Measurements from ENCODE around the gene SLBP. TPM values are rescaled to one million over a fixed set of nuclear protein-coding genes. Genes with fewer than 3 reads are reported as not detected.
A peak's percentile ranks its signal among the peaks of the same experiment; 100 is the strongest.

The SLBP gene
- total RNA-seq, 1 donor from 2014 or later, result 51.0 TPM

DNA sequence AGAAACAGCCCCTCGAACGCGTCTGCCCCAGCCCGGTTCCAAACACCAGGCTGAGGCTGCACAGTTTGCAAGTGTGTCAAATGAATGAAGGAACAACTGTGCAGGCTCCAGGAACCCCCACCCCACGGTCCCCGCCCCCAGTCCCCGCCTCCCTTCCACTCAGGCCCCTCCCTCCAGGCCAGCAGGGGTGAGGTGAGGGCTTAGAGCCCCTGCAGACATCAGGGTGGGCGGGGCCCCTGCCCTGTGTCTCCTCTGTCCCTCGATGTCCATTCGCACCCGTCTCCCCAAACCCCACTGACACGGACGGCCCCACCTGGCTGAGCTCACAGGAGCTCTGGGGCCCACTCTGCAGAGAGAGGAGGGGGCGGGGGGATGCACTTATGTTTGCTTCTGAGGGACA is 37.7 kb upstream of the SLBP start:
- FAIRE-seq, result no peak
- no peak for DNase-seq (ENCODE audit: low spot score in 2 of 2)

DNA sequence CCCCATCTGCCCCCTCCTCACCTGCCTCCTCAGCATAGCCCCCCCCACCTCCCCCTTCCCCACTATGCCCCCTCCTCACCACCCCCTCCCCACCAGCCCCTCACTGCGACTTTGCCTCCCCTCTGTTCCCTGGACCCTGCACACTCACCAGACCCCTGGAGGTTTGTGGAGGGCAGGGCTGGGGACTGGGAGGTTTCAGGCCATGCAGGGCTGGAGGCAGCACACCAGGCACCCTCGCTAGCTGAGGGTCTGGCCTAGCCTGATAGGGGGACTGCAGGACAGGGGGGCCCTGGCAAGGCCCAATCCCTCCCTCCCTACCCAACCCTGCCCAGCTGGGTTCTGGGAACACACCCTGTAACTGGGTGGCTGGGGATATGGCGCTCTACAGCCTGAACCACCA is 37.3 kb upstream of the SLBP start:
- no peak for DNase-seq (ENCODE audit: low spot score in 2 of 2)
- no peak for FAIRE-seq

DNA sequence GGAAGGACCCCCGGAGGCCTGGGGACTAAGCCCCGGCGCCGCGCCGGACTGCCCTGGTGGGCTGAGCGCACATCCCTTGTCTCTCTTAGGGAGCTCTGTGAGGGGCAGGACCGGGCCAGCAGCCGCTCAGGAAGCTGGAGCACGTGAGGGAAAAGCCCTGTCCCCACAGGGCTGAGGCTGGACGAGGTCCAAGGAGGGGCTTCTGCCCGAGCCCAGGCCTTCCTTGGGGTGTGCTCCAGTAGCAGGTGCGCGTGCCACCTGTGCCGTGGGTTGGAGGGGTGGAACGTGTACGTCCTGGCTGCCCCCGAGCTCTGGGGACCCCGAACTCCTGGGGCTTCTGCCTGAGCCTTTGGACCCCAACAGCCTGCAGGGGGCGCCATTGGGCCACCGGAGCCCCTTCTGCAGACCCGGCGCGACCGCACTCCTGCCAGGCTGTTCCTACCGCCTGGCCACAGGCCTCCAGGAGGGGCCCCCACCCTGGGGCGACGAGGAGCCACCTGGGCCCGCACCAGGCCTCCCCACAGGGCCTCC is 36.4 kb upstream of the SLBP start:
- DNase-seq (ENCODE audit: low spot score in 2 of 2) (peak; percentile 84 to 90), FAIRE-seq (no peak)

DNA sequence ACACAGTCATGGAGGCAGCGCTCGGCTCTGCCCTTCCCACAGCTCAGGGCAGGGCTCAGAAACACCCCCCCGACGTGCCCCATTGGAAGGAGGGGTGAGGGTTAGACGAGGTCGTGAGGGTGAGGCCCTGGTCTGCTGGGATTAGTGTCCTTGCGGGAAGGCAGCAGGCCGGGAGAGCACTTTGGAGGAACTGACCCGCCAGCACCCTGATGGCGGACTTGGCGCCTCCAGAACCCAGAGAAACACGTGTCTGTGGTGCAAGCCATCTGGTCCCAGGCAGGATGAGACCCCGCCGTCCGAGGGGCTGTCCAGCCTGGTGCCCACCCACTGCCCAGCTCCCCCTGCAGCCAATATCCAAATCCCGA is 35.5 kb upstream of the SLBP start:
- FAIRE-seq (no peak), DNase-seq (ENCODE audit: low spot score in 2 of 2) (no peak)

GRCh38 chr4:1746919-1747602 is 34.9 kb upstream of the SLBP start:
- FAIRE-seq (no peak), DNase-seq (ENCODE audit: low spot score in 2 of 2) (no peak)

DNA sequence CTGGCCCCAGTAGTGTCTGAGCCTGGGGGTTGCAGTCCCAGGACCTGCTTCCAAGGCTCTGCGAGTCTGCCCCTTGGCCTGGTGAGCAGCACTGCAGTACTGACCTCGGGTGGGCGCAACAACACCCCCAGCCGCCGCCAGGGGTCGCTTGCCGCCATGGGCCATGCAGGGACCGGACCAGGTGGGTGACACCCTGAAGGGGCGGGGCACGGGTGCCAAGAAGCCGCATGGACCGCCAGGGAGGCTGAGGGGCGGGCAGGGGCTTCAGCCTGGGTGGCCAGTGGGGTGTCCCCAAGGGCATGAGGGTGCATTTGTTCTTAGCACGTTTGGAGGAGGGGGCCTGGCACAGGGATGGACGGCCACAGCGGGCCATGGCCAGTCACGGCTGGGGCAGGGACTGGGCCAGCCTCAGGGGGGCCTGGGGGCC is 34.2 kb upstream of the SLBP start:
- FAIRE-seq, result no peak
- peak in 1 of 2 donors; percentile 77 for DNase-seq (ENCODE audit: low spot score in 2 of 2)

GRCh38 chr4:1745697-1746096 is 33.6 kb upstream of the SLBP start:
- no peak for FAIRE-seq
- DNase-seq (ENCODE audit: low spot score in 2 of 2), result no peak

- FAIRE-seq, result no peak
- DNase-seq (ENCODE audit: low spot score in 2 of 2), result no peak
These were observed 33.0 kb upstream of the SLBP start for GRCh38 chr4:1745165-1745564.

- FAIRE-seq (no peak), DNase-seq (ENCODE audit: low spot score in 2 of 2) (no peak)
These were observed 32.4 kb upstream of the SLBP start for GRCh38 chr4:1744552-1744951.

DNA sequence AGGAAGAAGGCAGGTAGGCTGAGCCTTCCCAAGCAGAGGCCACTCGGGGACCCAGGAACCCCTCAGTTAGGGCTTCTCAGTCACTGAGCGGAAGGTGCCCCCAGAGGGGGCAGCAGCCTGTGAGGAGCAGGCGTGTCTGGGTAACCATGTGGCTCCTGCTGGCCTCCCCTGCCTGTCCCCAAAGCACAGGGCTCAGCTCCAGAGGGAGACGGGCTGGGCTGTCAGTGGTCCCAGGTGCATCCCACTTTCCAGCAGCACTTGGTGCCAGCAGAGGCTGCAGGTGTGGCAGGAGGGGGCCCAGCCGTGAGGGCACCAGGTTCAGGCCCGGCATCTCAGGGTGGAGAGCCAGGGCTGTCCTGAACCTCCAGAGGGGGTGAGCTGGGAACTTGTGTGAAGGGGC is 31.9 kb upstream of the SLBP start:
- DNase-seq (ENCODE audit: low spot score in 2 of 2) (no peak), FAIRE-seq (no peak)

- DNase-seq (ENCODE audit: low spot score in 2 of 2) (no peak), FAIRE-seq (no peak)
These were observed 31.4 kb upstream of the SLBP start for GRCh38 chr4:1743551-1743950.

DNA sequence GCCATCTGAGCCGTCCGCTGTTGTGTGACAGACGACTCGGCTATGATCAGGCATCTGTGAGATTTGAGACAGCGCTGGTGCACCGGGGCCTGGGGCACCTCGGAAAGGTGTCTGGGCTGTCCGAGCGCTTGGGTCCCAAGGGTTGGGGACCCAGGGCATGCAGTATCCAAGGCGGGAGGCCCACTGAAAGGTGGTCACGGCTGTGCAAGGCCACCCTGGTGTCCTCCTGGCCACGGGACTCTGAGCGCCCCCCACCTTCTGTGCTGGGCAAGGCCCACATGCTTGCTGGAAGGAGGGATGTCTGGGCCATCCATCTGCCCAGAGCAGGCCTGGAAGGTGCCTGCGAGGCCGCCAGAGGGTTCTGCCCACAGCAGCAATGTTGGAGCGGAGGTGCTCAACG is 29.1 kb upstream of the SLBP start:
- FAIRE-seq (no peak), DNase-seq (ENCODE audit: low spot score in 2 of 2) (no peak)

DNA sequence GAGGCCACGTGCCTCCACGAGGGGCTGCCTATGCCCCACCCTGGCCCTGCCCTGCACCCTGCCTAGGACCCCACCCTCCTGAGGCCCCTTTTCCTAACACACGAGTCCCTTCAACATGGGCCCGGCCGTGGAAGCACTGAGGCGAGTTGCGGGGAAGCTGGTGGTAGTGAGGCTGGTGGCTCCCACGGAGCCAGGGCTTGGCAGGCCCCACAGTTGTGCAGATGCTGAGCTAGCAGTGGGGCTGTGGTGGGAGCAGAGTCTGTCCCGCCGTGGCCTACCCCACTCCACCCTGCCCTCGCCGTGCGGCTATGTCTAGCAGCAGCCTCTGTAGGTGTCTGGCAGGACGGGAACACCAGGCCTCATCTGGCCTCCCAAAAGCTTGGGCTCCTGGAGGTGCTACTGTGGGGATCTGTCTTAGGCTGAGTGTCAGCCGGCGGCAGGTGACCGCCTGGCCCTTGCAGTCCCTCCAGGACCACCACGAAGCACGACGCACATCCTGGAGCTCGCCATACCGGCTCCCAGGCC is 28.0 kb upstream of the SLBP start:
- no peak for DNase-seq (ENCODE audit: low spot score in 2 of 2)
- FAIRE-seq, result no peak

DNA sequence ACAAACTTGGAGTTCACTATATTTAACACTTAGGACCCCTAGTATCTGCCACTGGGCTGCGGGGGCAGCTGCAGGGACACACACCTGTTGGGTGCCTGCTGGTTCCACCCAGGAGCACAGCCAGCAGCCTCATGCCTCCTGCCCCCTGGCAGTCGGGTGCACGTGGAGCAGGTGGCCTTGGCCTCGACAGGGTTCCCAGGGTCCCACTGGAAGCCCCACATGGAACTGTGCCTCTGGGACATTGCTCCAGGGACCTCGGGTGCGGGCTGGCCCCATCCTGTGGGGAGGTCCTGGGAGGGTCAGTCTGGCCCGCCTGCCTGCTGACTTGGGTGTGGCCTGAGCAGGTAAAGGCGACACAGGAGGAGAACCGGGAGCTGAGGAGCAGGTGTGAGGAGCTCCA is 27.2 kb upstream of the SLBP start:
- FAIRE-seq (no peak), DNase-seq (ENCODE audit: low spot score in 2 of 2) (no peak)

GRCh38 chr4:1738410-1738809 is 26.3 kb upstream of the SLBP start:
- FAIRE-seq, result no peak
- no peak for DNase-seq (ENCODE audit: low spot score in 2 of 2)

DNA sequence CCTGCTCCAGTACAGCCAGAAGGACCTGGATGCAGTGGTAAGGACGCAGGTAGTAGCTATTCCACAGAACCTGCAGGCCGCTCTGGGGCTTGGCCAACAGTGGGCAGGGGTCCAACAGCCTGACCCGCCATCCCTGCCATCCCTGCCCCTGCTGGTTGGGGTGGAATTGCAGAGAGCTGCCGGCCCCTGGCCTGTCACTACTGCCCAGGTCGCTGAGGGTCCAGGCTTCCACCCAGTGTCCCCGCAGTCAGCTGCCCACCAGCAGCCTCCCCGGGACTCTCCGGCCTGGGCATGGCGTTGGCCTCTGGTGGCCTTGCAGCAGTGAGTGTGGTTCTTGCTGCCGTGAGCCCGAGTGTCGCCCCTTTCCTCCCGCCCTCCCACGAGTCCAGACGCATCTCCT is 25.5 kb upstream of the SLBP start:
- DNase-seq (ENCODE audit: low spot score in 2 of 2) (no peak), FAIRE-seq (no peak)

DNA sequence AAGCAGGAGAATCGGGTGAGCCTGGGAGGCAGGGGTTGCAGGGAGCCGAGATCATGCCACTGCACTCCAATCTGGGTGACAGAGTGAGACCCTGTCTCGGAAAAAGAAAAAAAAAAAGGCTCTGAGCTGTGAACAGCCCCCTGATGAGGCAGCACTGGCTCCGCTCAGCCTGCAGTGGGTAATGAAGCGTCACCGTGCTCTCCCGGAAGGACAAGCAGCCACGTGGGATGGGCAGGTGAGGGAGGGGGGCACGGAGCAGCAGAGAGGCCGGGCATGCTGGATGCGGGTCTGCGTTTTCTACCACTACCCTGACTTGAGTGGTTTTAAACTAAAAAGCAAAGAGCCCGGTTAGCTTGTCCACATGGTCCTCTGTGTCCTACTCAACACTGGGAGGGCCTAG is 24.7 kb upstream of the SLBP start:
- FAIRE-seq, result no peak
- DNase-seq (ENCODE audit: low spot score in 2 of 2), result no peak

GRCh38 chr4:1735215-1735614 is 23.1 kb upstream of the SLBP start:
- FAIRE-seq (no peak), DNase-seq (ENCODE audit: low spot score in 2 of 2) (no peak)

DNA sequence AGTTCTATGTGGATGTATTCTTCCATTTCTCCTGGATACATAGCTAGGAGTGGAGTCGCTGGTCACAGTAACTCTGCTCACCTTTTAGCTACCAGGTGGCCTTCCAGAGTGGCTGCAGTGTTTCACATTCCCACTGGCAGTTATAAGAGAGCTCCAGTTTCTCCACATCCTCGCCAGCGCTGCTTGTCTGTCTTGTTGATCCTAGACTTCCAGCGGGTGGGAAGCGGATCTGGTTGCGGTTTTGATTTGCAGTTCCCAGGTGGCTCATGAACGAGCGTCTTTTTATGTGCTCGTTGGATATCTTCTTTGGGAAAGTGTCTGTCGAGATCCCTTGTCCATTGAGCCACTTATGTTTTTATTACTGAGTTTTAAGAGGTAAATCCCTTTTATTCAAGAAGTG is 20.8 kb upstream of the SLBP start:
- FAIRE-seq (no peak), DNase-seq (ENCODE audit: low spot score in 2 of 2) (no peak)

DNA sequence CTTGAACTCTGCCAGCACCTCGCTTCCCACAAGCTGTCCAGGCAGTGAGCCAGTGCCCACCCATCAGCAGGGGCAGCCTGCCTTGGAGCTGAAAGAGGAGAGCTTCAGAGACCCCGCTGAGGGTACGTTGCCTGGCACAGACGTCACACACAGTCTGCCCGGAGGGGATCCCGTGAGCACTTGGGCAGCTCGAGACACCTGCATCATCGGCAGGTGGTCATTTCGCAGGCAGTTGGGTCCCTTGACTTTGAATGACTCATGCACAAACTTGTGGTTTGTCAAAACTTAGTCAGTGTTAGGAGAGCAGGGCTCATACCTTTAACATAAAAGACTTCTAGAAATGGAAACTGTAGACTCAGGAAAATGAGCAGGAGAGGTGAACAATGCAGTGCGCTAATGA is 19.1 kb upstream of the SLBP start:
- no peak for FAIRE-seq

DNA sequence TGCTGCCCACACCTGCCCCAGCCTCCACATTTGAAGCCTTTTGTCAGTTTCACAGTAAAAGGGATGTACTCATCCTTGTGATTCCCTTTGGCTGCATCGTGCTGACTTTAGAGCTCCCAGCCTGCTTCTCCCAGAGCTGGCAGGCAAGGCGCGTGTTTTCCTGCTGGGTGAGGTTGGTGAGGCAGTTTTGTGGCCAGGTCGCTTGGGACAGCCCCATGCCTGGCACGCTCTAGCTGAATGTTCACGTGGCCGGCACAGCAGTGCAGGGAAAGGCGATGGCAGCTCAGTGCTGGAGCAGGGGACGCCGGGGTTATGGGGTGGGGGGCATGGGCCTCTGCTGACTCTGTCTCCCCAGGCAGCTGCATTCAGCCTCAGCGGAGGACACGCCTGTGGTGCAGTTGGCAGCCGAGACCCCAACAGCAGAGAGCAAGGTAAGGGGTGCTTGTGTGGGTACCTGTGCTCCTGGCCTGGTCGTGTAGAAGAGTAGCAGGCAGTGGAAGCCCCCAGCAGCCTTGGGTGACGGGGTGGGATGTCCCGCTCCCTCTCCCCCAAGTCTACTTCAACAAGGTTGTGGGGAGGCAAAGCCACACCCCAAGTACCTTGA is 18.5 kb upstream of the SLBP start:
- DNase-seq (ENCODE audit: low spot score in 2 of 2) (no peak), FAIRE-seq (no peak)

More for the DNA sequence above, 19.1 kb upstream of the SLBP start:
- DNase-seq (ENCODE audit: low spot score in 2 of 2), result no peak
